Nephron (organoid): ENCODE data around the gene NKAIN2.
"Not testable (repeated sequence)": the region's sequence is repeated elsewhere in the genome, so short reads cannot be mapped to it uniquely, and the experiment has no call there.

Source experiments
- H3K27ac Mint-ChIP-seq, 3 experiments: 2 replicates each; pipeline ENCODE4 v1.8.0; 2020; ENCODE audit warnings: mixed read lengths in 3 of 3, mild to moderate bottlenecking in 2 of 3, moderate library complexity in 1 of 3
- H3K27me3 Mint-ChIP-seq: 2 replicates; pipeline ENCODE4 v1.8.0; 2021; ENCODE audit warnings: low read depth, mild to moderate bottlenecking, moderate library complexity, mixed read lengths
- H3K36me3 Mint-ChIP-seq: 2 replicates; pipeline ENCODE4 v1.8.0; 2020; ENCODE audit warnings: low read depth, mixed read lengths
- H3K4me1 Mint-ChIP-seq: 2 replicates; pipeline ENCODE4 v1.8.0; 2020; ENCODE audit warnings: mixed read lengths
- H3K4me3 Mint-ChIP-seq, 3 experiments: 2 replicates each; pipeline ENCODE4 v1.8.0; 2020; ENCODE audit warnings: mild to moderate bottlenecking in 3 of 3, mixed read lengths in 3 of 3, moderate library complexity in 2 of 3
- H3K9me3 Mint-ChIP-seq: 2 replicates; pipeline ENCODE4 v1.8.0; 2020; ENCODE audit warnings: mixed read lengths
- CTCF ChIP-seq, 3 experiments: fragments of 200-600 bp; sonication (generic); IDR thresholded peaks; one replicate each; pipeline ENCODE4 v1.5.0; 2021; ENCODE audit warnings: antibody characterized with exemption in 3 of 3; ENCODE audit not compliant: unreplicated experiment in 3 of 3

The NKAIN2 gene

GRCh38 chr6:124721331-124721730, 917.7 kb downstream of the NKAIN2 start:
- no peak for TF ChIP-seq CTCF (IDR thresholded peaks at IDR 0.05; ENCODE audit: unreplicated experiment in 3 of 3)
- Mint-ChIP-seq H3K4me3 (no peak overlapping the region), H3K27me3 (no peaks in the 10 kb centered on the region), H3K4me1 (peaks cover 35% of the 10 kb centered on the region), H3K9me3 (peaks cover 3% of the 10 kb centered on the region), H3K36me3 (no peaks in the 10 kb centered on the region), H3K27ac (peak overlapping the region in 1 of 3 experiments; percentile 67)

GRCh38 chr6:124722141-124722878, 918.6 kb downstream of the NKAIN2 start:
- Mint-ChIP-seq H3K4me3 (no peak overlapping the region), H3K4me1 (peaks cover 35% of the 10 kb centered on the region), H3K36me3 (no peaks in the 10 kb centered on the region), H3K9me3 (peaks cover 3% of the 10 kb centered on the region), H3K27ac (peak overlapping the region in 2 of 3 experiments; percentile 65 to 67), H3K27me3 (no peaks in the 10 kb centered on the region)
- no peak for TF ChIP-seq CTCF (IDR thresholded peaks at IDR 0.05; ENCODE audit: unreplicated experiment in 3 of 3)

GRCh38 chr6:124723671-124724070, 920.0 kb downstream of the NKAIN2 start:
- TF ChIP-seq CTCF (IDR thresholded peaks at IDR 0.05; ENCODE audit: unreplicated experiment in 3 of 3) = no peak
- Mint-ChIP-seq H3K27ac (peak overlapping the region in 2 of 3 experiments; percentile 59 to 67), H3K36me3 (no peaks in the 10 kb centered on the region), H3K9me3 (peaks cover 3% of the 10 kb centered on the region), H3K4me3 (no peak overlapping the region), H3K4me1 (peaks cover 35% of the 10 kb centered on the region), H3K27me3 (no peaks in the 10 kb centered on the region)

- H3K9me3 Mint-ChIP-seq = peaks cover 15% of the 10 kb centered on the region
- not testable (repeated sequence) for H3K27me3 Mint-ChIP-seq, H3K36me3 Mint-ChIP-seq, H3K4me3 Mint-ChIP-seq, H3K27ac Mint-ChIP-seq, H3K4me1 Mint-ChIP-seq
Observed at GRCh38 chr6:124737804-124738203, 934.1 kb downstream of the NKAIN2 start.

- no peaks in the 10 kb centered on the region for H3K27me3 Mint-ChIP-seq
- H3K4me3 Mint-ChIP-seq = no peak overlapping the region
- H3K4me1 Mint-ChIP-seq = no peaks in the 10 kb centered on the region
- H3K9me3 Mint-ChIP-seq = peaks cover 9% of the 10 kb centered on the region
- no peaks in the 10 kb centered on the region for H3K36me3 Mint-ChIP-seq
- no peak for TF ChIP-seq CTCF (IDR thresholded peaks at IDR 0.05; ENCODE audit: unreplicated experiment in 3 of 3)
- H3K27ac Mint-ChIP-seq = no peak overlapping the region
Observed at GRCh38 chr6:124738482-124738881, 934.8 kb downstream of the NKAIN2 start.

GRCh38 chr6:124741341-124741740, 937.7 kb downstream of the NKAIN2 start:
- H3K4me3 Mint-ChIP-seq = no peak overlapping the region
- no peaks in the 10 kb centered on the region for H3K27me3 Mint-ChIP-seq
- TF ChIP-seq CTCF (IDR thresholded peaks at IDR 0.05; ENCODE audit: unreplicated experiment in 3 of 3) = no peak
- no peaks in the 10 kb centered on the region for H3K4me1 Mint-ChIP-seq
- H3K36me3 Mint-ChIP-seq = no peaks in the 10 kb centered on the region
- H3K9me3 Mint-ChIP-seq = no peaks in the 10 kb centered on the region
- no peak overlapping the region for H3K27ac Mint-ChIP-seq
